ENCODE measurements around the gene GDF2.

DNA sequence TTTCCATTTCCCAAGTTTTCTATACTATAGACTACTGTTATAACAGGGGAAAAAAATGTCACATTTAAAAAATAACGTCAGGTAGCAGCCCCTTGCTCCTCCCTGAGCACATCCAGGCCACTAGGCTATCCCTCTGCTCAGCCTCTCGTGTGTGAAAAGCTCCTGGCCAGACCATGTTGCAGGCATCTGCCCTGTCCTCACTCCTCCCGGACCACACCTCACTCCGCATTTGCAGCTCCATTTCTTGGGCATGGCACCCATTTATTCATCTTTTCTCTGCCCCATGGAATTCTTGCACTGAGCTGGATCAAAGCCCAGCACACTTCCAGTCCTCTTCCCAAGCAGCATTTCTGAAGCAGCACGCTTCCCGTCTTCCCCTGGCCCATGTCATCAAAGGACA lies 1.4 kb upstream of the GDF2 start:
- TF ChIP-seq, protein P1, sequence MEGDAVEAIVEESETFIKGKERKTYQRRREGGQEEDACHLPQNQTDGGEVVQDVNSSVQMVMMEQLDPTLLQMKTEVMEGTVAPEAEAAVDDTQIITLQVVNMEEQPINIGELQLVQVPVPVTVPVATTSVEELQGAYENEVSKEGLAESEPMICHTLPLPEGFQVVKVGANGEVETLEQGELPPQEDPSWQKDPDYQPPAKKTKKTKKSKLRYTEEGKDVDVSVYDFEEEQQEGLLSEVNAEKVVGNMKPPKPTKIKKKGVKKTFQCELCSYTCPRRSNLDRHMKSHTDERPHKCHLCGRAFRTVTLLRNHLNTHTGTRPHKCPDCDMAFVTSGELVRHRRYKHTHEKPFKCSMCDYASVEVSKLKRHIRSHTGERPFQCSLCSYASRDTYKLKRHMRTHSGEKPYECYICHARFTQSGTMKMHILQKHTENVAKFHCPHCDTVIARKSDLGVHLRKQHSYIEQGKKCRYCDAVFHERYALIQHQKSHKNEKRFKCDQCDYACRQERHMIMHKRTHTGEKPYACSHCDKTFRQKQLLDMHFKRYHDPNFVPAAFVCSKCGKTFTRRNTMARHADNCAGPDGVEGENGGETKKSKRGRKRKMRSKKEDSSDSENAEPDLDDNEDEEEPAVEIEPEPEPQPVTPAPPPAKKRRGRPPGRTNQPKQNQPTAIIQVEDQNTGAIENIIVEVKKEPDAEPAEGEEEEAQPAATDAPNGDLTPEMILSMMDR (IDR thresholded peaks at IDR 0.05; ENCODE audit: insufficient read depth, low read length): no peak
- no peak for TF ChIP-seq SPI1 (IDR thresholded peaks at IDR 0.05; ENCODE audit: borderline replicate concordance, low read depth)
- TF ChIP-seq POLR2AphosphoS5 (IDR thresholded peaks at IDR 0.05; ENCODE audit: low read depth): no peak
